C4-2B (cell line): ENCODE results near the gene LRRC73.

Experiments
- ZFX ChIP-seq: fragments of 450-650 bp; IDR thresholded peaks from 2 replicates; pipeline ENCODE4 v1.6.1; 2017
- TF ChIP-seq, protein P1 (sequence below): fragments of 450-650 bp; conservative IDR thresholded peaks from 2 replicates; pipeline ENCODE4 v1.5.1; 2017; ENCODE audit warnings: mild to moderate bottlenecking

DNA sequence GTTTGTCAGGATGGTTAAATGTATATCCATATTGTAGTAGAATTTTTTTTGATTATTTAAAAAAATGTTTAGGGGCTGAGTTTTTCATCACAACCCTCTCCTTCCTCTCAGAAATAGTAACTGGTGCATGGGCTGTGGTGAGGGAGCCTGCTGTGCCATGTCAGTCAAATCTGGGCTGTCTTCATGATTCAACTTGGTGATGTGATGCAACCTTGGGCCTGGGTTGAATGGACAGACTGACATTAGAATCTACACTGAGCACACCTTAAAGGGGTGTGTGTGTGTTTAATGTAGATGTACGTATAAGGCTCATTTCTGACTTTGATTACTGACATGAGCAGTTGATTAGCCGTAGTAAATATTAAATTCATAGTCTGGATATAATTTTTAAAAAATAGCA is 29.1 kb downstream of the LRRC73 start:
- TF ChIP-seq, protein P1, sequence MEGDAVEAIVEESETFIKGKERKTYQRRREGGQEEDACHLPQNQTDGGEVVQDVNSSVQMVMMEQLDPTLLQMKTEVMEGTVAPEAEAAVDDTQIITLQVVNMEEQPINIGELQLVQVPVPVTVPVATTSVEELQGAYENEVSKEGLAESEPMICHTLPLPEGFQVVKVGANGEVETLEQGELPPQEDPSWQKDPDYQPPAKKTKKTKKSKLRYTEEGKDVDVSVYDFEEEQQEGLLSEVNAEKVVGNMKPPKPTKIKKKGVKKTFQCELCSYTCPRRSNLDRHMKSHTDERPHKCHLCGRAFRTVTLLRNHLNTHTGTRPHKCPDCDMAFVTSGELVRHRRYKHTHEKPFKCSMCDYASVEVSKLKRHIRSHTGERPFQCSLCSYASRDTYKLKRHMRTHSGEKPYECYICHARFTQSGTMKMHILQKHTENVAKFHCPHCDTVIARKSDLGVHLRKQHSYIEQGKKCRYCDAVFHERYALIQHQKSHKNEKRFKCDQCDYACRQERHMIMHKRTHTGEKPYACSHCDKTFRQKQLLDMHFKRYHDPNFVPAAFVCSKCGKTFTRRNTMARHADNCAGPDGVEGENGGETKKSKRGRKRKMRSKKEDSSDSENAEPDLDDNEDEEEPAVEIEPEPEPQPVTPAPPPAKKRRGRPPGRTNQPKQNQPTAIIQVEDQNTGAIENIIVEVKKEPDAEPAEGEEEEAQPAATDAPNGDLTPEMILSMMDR = no peak
- no peak for TF ChIP-seq ZFX
